ENCODE measurements around the gene MSH5.

MSH5 gene

DNA sequence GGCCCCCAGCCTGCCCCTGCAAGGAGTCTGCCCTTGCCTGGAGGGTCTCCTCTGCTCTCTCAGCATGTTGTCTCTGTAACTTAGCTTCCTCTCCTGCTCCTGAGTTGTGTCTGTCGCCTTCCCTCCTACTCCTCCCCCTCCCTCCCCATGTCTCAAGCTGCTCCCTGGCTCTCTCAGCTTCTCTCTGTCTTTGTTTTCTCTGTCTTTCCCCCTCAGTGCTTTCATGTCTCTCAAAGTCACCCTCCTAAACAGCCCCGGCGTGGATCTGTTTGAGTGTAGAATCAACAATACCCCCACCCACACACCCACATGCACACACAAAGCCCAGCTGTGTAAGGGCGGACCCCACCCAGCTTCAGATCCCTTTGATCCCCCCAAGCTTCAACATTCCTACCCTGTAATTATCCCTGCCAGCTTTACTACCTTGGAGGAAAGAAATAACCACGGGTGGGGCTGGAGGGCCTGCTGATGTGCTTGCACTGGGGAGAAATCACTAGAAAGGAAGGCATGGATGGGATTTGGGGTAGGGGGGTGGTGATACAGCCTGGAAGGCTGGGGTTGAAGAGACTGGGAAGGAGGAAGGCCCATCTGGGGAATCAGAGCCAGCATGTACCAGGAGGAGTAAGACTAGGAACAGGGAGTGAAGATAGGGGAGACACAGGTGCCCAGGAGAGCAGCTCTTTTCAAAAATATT, 25.7 kb upstream of the MSH5 start:
- DNase-seq = no peak

GRCh38 chr6:31715022-31715958, 24.5 kb upstream of the MSH5 start, which contains the start of gene LY6G6D:
Gene LY6G6D, plus strand, starts transcription at chr6:31715348. Its CDS starts 8 bp downstream, at chr6:31715356.
- DNase-seq = no peak

DNA sequence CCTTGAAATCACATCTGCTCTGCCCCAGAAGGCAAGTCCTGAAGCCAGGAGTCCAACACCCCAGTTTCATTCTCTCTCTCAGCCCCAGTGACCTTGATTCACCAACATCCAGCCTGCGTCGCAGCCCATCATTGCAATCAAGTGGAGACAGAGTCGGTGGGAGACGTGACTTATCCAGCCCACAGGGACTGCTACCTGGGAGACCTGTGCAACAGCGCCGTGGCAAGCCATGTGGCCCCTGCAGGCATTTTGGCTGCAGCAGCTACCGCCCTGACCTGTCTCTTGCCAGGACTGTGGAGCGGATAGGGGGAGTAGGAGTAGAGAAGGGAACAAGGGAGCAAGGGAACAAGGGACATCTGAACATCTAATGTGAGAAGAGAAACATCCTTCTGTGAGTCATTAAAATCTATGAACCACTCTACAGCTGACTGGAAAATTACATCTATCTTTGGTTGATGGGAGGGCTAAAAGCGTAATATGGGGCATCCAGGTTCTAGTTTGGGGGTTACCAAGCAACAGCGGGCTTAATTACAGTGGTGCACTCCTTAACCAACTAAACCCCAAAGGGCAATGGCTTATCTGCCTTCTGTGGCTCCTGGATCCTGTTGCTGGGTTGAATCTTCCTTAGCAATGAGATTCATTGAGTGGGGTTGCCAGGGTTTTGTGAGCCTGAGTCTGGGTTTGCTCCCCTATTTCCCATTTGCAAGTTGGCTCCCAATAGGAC, 22.1 kb upstream of the MSH5 start:
- no peak for DNase-seq

- DNase-seq = no peak
Observed at GRCh38 chr6:31718265-31718664, 21.5 kb upstream of the MSH5 start.

GRCh38 chr6:31719001-31719400, 20.8 kb upstream of the MSH5 start:
- DNase-seq = no peak

GRCh38 chr6:31720196-31720770, 19.5 kb upstream of the MSH5 start:
- no peak for DNase-seq

DNA sequence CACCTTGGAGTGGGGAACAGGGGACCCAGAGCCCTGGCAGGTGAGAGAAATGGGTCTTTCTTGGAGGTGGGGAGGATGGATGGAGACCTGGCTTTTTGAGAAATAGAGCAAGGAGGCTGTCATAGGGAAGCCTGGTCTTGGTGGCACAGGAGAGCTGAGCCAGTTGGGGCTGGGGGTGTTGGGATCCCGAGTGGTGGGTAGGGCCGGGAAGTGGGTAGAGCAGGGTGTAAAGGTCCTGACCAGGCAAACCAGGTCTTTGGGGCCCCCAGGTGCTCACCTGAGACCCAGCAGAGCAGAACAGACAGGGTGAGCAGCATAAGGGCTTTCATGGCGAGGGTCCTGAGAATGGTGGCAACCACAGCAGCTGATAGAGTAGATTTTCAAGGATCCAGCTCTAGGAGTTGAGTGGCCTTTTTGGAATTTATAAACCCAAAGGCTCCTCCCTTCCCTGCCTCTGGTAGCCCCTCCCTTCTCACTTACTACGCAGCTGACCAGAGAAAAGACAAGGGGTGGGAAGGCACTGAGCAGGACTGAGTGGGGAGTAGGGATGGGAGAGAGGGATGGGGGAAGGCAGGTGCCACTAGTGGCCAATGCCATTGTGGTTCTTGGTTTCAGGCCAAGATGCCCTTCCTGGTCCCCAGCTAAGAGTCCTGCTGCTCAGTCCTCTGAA, 18.3 kb upstream of the MSH5 start, which contains the start of gene LY6G6C:
Gene LY6G6C, minus strand, starts transcription at position 396 of the 670 bp plus-strand sequence. Its CDS starts 67 bp downstream, at position 329.
- no peak for DNase-seq

DNA sequence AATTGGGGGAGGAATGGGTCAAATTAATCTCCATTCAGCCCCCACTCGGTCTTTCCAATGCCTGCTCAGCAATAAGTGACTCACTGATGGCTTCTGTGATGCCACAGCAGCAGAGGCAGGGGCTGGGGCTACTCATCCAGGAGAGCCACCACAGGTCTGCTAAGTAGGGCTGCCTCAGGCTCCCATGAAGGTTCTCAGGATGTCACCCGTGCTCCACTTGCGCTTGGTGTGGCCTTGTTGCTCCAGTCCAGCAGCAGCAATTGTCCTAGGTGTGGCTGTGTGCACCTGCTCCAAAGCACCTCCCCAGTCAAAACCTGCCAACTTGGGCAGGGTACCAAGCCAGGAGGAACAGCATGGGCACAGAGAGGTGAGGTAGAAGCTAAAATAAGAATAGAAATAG, 17.6 kb upstream of the MSH5 start:
- no peak for DNase-seq

DNA sequence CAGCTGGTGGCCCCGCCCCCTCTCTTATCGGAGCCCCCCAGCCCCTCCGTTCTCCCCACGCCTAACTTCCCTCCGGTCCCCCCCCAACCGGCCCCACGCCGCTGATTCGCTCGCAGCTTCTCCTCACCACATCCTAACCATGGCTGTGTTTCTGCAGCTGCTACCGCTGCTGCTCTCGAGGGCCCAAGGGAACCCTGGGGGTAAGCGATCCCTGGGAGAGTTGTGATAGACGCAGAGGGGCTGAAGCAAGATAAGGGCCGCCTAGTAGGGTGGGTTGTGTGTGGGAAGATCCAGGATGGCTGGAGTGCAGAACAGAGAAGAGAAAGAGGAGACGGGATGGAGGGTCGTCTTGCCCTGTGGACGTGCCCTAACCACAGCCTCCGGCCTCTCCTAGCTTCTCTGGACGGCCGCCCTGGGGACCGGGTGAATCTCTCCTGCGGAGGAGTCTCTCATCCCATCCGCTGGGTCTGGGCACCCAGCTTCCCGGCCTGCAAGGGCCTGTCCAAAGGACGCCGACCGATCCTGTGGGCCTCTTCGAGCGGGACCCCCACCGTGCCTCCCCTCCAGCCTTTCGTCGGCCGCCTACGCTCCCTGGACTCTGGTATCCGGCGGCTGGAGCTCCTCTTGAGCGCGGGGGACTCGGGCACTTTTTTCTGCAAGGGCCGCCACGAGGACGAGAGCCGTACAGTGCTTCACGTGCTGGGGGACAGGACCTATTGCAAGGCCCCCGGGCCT, 16.4 kb upstream of the MSH5 start, which contains the start of gene MPIG6B:
Gene MPIG6B, plus strand, starts transcription at position 129 of the 735 bp plus-strand sequence. Its CDS starts 11 bp downstream, at position 140.
- DNase-seq = no peak

GRCh38 chr6:31723980-31724691, 15.7 kb upstream of the MSH5 start:
- no peak for DNase-seq

DNA sequence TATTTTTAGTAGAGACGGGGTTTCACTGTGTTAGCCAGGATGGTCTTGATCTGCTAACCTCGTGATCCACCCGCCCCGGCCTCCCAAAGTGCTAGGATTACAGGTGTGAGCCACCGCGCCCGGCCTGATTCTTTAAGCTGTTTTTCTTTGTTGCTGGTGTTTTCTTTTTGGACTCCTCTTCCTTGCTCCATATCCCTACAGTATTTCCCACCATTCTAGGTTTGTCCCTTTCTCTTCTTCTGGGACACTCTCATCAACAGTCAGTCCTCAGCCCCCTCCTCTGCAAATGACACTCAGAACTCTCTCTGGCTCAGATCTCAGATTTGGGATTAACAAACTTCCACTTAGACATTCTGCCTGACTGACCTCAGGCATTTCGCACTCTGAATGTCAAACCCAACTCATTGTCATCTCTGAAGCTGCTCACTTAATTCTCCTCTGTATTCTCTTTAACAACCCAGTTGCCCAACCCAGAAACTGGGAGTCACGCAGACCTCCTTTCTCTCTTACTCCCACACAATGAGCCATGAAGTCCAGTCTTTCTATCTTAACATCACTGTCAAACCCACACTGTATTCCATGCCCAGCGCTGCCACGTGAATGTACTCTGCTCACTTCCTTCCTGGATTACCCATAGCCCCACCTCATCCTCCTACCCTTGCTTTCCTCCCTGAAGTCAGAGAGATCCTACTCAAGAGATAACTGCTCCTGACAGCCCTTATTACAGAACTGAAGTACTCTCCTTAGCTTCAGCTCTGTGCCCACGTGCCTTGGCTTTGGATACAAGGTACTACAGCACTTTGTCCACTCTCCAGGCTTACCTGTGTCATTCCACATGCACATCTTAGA, 14.1 kb upstream of the MSH5 start:
- no peak for DNase-seq

DNA sequence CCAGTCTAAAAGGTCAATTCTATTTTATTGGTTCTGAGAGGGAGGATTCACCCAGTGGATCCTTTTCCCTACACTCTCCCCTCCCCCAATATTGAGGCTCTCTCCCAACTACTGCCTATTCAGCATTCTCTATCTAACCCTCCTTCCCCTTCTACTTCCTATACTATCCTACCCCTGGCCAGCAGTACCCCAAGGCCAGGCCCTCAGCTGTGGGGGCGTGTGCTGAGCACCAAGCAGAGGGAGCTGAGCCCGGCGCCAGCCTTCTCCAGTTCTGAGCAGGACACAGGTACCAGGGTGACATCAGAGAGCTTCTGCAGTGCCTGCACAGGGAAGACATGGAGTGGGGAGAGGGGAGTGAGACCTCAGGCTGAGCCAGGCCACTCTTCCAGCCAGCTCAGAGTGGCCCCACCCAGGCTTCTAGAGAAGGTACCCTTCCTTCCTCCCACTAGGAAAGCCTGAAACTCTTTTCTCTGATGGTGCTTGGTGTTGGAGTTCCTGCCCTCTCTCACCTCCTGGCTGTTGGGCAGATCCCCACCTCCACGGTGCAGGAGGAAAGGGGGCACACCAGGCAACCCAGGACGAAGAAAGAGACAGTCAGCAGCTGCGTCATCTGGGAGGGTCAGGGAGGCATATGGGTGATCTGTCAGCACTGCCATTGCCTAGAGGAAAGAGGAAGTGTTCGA, 12.6 kb upstream of the MSH5 start:
- no peak for DNase-seq

GRCh38 chr6:31727717-31728671, 11.8 kb upstream of the MSH5 start:
- DNase-seq = no peak

GRCh38 chr6:31728767-31729514, 10.9 kb upstream of the MSH5 start, which contains the start of gene DDAH2:
Gene DDAH2, minus strand, starts transcription at chr6:31729299. Its CDS starts 138 bp downstream, at chr6:31729161.
- no peak for DNase-seq

- DNase-seq = peak; percentile 77
Observed at GRCh38 chr6:31729515-31729978, 10.3 kb upstream of the MSH5 start.

DNA sequence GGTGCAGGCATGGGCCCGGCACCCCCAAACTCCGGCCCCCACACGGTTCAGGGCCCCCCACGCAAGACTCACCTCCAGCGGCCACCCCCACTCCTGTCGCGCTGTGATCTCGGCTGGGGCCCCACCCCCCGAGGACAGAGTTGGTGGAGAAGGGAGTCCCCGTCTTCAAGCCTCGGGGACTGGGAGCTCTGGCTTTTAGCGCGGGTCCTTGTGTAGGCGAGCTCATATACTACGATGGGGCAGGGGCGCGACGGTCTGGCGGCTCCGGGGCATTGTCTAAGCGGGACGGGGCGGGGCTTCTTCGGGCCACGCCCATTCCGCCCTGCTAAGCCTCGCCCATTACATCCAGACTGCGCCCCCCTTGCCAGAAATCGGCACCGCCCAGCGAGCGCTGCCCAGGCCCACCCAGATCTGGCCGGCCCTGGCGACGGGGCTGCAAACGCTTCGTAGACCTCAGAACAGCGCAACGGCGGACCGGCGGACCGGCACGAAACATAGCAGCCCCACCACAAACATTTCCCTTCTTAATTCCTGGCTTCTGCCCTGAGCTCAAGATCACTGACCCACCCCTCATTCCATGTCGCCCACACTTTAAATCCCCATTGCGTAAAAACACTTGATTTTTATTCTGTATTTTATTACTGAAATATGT, 9.7 kb upstream of the MSH5 start:
- peak; percentile 53 for DNase-seq
